RWPE1 (cell line): ENCODE results near the gene SLC9A8.
"Not testable (repeated sequence)": the region's sequence is repeated elsewhere in the genome, so short reads cannot be mapped to it uniquely, and the experiment has no call there.

Experiments
- CTCF ChIA-PET: fragments of 350-600 bp; sonication (Branson Sonifier 250); formaldehyde crosslinking; extraction: SDS; loops from one replicate; lab custom pipeline; 2021; lab: Yijun Ruan, JAX
- POLR2A ChIA-PET: fragments of 400-600 bp; formaldehyde crosslinking; extraction: SDS; loops from one replicate; lab custom pipeline; 2020; ENCODE audit warnings: antibody characterized with exemption; ENCODE audit not compliant: low non-redundant PET; lab: Yijun Ruan, JAX
- DNase-seq: peaks from one replicate; pipeline ENCODE4 v3.0.0; 2012; ENCODE audit warnings: low spot score
- H3K27ac ChIP-seq: fragments of 450-650 bp; 2 replicates; pipeline ENCODE4 v1.5.1; 2017
- CTCF ChIP-seq: fragments of 450-650 bp; conservative IDR thresholded peaks from 2 replicates; pipeline ENCODE4 v1.5.1; 2017; ENCODE audit warnings: low read depth, mild to moderate bottlenecking

Gene SLC9A8

DNA sequence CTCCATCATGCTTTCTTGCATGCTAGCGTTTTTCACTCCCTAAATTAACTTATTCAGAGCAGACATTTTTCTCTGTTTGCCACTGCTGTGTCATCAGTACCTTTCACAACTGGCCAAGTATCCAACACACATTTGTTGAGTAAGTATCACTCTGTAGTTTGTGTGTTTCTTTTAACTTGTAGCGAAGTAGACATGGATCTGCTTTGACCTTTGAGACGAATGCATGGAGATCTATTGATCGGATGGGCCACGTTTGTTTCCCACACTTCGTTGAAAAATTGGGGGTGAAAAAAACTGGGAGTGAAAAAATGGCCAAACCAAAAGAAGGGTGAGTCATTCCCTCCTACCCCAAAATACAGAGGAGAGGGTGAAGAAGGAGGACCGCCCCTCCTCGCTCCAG is 12.9 kb upstream of the SLC9A8 start:
- DNase-seq = no peak
- H3K27ac ChIP-seq = no peak overlapping the region
- TF ChIP-seq CTCF = no peak
- CTCF ChIA-PET = no interaction called here
- POLR2A ChIA-PET = no interaction called here

DNA sequence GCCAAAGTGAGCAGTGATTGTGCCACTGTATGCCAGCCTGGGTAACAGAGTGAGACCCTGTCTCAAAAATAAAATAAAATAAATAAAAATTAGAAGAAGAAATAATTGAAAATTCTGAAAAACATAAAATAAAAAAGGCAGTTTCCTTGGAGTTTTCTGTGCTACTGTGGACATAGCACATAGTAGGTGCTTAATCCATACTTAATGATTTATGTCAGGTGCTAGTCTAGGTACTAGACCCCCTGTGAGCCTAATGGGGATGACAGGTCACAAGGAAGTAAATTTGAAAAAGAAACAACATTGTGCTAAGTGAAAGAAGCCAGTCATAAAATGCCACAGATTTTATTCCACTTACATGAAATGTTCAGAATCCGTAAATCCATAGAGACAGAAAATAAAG is 9.2 kb upstream of the SLC9A8 start:
- ChIA-PET POLR2A (no interaction called here), CTCF (no interaction called here)
- no peak overlapping the region for H3K27ac ChIP-seq

DNA sequence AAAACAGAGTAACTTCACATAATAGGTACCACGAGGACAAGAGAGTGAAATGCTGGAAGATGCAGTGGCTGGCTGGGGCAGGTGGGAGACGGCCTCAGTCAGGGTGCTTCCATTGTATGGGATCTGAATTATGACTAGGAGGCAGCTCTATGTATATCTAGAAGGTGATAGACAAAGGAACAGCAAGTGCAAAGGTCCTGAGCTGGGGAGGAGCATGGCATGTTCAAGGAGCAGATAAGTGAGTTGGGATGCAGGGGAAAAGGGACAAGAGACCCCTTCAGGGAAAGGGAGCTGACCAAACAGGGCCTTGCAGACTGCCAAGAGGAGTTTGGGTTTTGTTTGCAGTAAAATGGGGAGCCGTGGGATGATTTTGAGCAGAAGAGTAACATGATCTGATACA is 8.3 kb upstream of the SLC9A8 start:
- ChIA-PET CTCF (interaction anchor here (0.7 kb wide), 1 partner anchor 107 kb away, joined by 3 read pairs; no protein-coding TSS in a partner anchor), POLR2A (no interaction called here)
- no peak for DNase-seq
- no peak for TF ChIP-seq CTCF
- H3K27ac ChIP-seq = no peak overlapping the region

More for the DNA sequence above, 9.2 kb upstream of the SLC9A8 start:
- no peak for TF ChIP-seq CTCF
- DNase-seq = no peak

- CTCF ChIA-PET, DNase-seq, POLR2A ChIA-PET, H3K27ac ChIP-seq: not testable (repeated sequence)
Observed at GRCh38 chr20:49805224-49805876, 7.3 kb upstream of the SLC9A8 start.

DNA sequence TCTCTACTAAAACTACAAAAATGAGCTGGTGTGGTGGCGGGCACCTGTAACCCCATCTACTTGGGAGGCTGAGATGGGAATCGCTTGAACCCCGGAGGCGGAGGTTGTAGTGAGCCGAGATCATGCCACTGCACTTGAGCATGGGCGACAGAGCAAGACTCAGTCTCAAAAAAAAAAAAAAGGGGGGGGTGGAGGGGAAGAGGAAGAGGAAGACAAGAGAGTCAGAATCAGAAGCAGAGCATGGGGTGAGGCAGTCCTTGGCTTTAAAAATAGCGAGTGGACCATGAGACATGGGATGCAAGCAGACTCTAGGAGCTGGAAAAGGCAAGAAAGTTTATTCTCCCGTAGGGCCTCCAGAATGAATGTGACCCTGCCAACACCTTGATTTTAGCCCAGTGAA is 3.9 kb upstream of the SLC9A8 start:
- ChIA-PET POLR2A (no interaction called here), CTCF (interaction anchor here (0.7 kb wide), 1 partner anchor 14 kb away, joined by 5 read pairs; no protein-coding TSS in a partner anchor)
- H3K27ac ChIP-seq = no peak overlapping the region
- TF ChIP-seq CTCF = no peak
- DNase-seq = no peak

DNA sequence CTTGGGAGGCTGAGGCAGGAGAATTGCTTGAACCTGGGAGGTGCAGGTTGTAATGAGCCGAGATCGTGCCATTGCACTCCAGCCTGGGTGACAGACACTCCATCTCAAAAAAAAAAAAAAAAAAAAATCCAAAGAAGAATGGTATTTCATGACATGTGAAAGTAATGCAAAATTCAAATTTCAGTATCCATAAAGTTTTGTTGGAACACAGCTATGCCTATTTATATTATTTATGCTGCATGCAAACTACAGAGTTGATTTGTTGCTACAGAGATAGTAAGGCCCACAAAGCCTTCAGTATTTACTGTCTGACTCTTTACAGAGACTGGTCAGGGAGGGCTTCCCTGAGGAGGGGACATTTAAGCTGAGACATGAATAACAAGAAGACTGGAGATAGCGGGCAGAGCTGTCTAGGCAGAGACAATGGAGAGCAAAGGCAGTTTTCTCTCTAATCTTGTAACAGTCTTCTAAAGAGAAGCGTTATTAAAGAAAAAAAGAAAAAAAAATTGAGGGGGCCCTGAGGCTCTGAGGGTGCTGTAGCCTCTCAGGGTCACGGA is 2.7 kb upstream of the SLC9A8 start:
- DNase-seq = no peak
- ChIA-PET POLR2A (no interaction called here), CTCF (interaction anchor here (0.6 kb wide), 2 partner anchors 13 to 117 kb away, joined by 3 to 7 read pairs; no protein-coding TSS in a partner anchor)
- H3K27ac ChIP-seq = no peak overlapping the region
- TF ChIP-seq CTCF = no peak

- no peak for DNase-seq
- ChIA-PET POLR2A (interaction anchor here (1.1 kb wide), 1 partner anchor 25 kb away, joined by 3 read pairs; no protein-coding TSS in a partner anchor), CTCF (interaction anchor here (0.6 kb wide), 3 partner anchors 8 to 78 kb away, joined by 3 to 4 read pairs (median 4); no protein-coding TSS in a partner anchor)
- no peak overlapping the region for H3K27ac ChIP-seq
- TF ChIP-seq CTCF = no peak
Observed at GRCh38 chr20:49810491-49811190, 2.0 kb upstream of the SLC9A8 start.
